ENCODE measurements around the gene SFT2D1.

Gene SFT2D1

DNA sequence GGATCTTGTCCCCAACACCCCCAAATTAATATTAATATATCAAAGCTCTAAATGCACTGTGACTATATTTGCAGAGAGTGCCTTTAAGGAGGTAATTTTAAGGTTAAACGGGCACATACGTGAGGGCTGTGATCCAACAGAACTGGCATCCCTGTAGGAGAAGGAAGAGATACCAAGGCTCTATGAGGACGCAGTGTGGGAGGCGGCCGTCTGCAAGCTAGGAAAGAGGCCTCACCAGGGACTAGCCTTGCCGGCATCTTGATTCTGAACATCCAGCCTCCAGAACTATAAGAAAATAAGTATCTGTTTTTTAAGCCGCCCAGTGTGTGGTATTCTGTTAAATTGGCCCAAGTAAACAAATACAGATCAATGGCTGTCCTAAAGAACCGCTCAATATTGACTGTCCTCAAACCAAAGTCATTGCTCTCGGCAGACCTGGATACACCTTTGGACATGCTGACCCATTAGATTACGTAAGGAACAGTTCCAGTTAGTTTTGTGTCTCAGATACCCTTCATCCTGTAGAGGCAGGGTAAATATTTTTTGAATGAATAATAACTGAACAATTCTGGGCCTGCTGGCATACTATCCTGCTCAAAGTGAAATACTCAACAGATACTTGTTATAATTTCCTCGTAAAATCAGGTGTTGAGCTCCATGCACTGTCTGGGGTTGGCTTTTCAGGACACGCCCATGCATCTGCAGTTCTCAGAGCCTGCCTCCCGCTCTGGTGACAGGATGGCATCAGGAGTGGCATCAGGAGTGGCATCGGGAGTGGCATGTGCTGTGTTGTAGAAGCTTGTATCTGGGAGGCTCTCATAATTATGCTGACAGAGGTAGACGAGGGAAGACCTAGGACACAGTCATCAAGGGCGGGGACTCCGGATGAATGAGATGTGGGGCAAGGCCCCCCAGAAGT lies 40.5 kb downstream of the SFT2D1 start:
- H3K4me3 ChIP-seq (ENCODE audit: control insufficient read depth, low read depth, low read length) = no peak overlapping the region
- no peak for TF ChIP-seq CTCF (conservative IDR thresholded peaks at IDR 0.05; ENCODE audit: control insufficient read depth, insufficient read depth, low read depth, low read length)
- no peak for DNase-seq (ENCODE audit: low read depth)

GRCh38 chr6:166300357-166300987 lies 41.9 kb downstream of the SFT2D1 start:
- TF ChIP-seq CTCF (conservative IDR thresholded peaks at IDR 0.05; ENCODE audit: control insufficient read depth, insufficient read depth, low read depth, low read length) = no peak
- H3K4me3 ChIP-seq (ENCODE audit: control insufficient read depth, low read depth, low read length) = no peak overlapping the region
- no peak for DNase-seq (ENCODE audit: low read depth)

- TF ChIP-seq CTCF (conservative IDR thresholded peaks at IDR 0.05; ENCODE audit: control insufficient read depth, insufficient read depth, low read depth, low read length) = no peak
- H3K4me3 ChIP-seq (ENCODE audit: control insufficient read depth, low read depth, low read length) = no peak overlapping the region
- no peak for DNase-seq (ENCODE audit: low read depth)
Observed at GRCh38 chr6:166297606-166298005, 44.7 kb downstream of the SFT2D1 start.

DNA sequence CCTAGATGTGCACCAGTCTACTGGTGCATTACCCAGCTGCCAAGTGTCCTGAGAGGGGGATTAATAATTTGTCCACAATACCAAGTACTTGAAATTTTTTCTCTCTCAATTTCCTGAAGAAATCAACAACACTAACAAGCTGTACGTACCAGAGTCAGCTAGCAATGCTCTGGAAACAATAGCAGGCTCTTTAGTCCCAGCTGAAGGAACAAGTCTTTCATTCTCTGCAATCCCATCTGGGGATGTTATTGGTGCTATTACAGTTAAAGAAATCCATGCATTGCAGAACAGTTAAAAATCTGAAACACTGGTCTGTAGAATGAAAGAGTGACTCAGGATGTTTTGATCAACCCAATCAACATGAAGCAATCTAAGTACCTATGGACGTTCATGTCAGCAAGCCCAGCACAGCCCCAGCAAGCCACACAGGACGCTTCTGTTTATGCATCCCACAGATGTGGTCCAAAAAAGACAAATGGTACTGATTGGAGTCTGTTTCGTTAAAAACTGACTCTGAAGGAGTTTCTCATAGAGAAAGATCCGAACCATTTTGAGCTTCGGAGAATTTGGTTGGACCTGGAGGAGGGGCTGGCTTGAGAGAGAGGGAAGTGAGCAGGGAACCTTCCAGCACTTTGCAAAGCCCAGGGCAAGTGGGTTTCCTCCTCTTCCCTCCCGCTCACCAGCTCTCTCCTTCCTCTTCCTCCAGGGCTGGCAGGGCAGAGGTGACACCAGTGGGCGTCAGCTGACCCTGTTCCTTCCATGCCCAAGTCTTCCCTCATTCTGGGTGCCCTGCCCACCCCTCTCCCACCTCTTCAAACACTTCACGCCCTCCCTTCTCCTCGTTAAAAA lies 46.1 kb downstream of the SFT2D1 start:
- DNase-seq (ENCODE audit: low read depth) = no peak
- no peak overlapping the region for H3K4me3 ChIP-seq (ENCODE audit: control insufficient read depth, low read depth, low read length)
- no peak for TF ChIP-seq CTCF (conservative IDR thresholded peaks at IDR 0.05; ENCODE audit: control insufficient read depth, insufficient read depth, low read depth, low read length)

DNA sequence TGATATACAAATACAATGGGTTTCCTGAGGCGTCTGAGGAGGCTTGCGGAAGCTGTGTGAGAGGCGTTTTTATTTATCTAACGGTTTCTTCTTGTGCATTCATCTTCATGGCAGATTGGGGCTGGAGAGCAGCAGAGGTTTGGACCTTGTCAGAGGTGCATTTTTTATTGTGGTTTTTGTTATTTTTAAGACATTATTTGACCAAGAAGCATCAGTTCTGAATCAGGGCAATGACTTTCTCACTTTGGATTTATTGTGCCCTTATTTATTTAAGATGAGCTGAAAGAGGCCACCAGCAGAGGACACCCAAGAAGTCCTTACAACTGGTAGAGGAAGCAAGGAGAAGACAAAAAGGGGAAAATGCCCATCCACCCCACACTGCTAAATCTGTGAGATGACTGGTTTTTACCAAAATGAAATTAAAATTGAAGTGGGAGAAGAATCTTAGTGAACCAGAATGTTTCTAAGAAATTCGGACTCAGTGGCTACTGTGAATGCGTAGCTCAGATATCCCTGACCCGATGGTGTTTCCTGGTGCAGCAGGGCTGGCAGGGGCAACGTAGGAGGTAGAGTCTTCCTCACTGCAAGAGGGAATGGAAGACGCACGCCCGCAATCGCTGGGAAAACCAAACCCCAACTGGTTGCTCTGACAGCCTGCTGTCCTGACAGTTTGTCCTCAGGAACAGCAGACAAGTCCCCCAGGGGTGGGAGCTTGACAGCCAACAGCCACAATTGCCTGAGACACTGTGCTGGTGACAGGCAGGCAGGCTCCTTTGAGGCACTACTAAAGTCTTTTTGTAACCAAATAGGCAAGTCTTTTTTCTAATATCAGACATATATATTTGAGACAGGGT lies 48.4 kb downstream of the SFT2D1 start:
- no peak for TF ChIP-seq CTCF (conservative IDR thresholded peaks at IDR 0.05; ENCODE audit: control insufficient read depth, insufficient read depth, low read depth, low read length)
- DNase-seq (ENCODE audit: low read depth) = no peak
- H3K4me3 ChIP-seq (ENCODE audit: control insufficient read depth, low read depth, low read length) = no peak overlapping the region
